DND-41 (cell line): ENCODE data around the gene USP51.
A peak's percentile ranks its signal among the peaks of the same experiment; 100 is the strongest.
"Not testable (repeated sequence)": the region's sequence is repeated elsewhere in the genome, so short reads cannot be mapped to it uniquely, and the experiment has no call there.

Experiments used
- ATAC-seq: fragments of 200-7000 bp; cut with Tn5 transposase; 3 replicates; pipeline ENCODE4 v1.9.1; 2021; ENCODE audit warnings: low read depth; ENCODE audit not compliant: insufficient read depth
- DNase-seq: peaks from one replicate; pipeline ENCODE4 v3.0.0-alpha.2; 2020
- H2AFZ ChIP-seq: 2 replicates; pipeline ENCODE4 v1.6.0; 2012; ENCODE audit warnings: low read depth, low read length
- H3K27ac ChIP-seq: 2 replicates; pipeline ENCODE4 v1.5.1; 2012; ENCODE audit warnings: low read length, inconsistent platforms
- H3K27me3 ChIP-seq: fragments of 200-600 bp; sonication (generic); 2 replicates; pipeline ENCODE4 v1.6.0; 2012; ENCODE audit warnings: low read length, mild to moderate bottlenecking, inconsistent platforms; ENCODE audit not compliant: insufficient read depth, poor library complexity
- H3K36me3 ChIP-seq: 2 replicates; pipeline ENCODE4 v1.5.1; 2012; ENCODE audit warnings: low read length, inconsistent platforms; ENCODE audit not compliant: insufficient read depth
- H3K4me1 ChIP-seq: 2 replicates; pipeline ENCODE4 v1.5.1; 2012; ENCODE audit warnings: mild to moderate bottlenecking, low read length; ENCODE audit not compliant: insufficient read depth
- H3K4me2 ChIP-seq: 2 replicates; pipeline ENCODE4 v1.6.0; 2012; ENCODE audit warnings: mild to moderate bottlenecking, moderate library complexity, low read length, inconsistent platforms; ENCODE audit not compliant: insufficient read depth
- H3K4me3 ChIP-seq, 2 experiments: fragments of 200-600 bp in 1 of 2; shearing (Covaris generic) in 1 of 2; 2 replicates each; pipeline ENCODE4 v1.5.1; 2012 to 2016; ENCODE audit warnings: inconsistent platforms in 2 of 2, low read length in 2 of 2, mild to moderate bottlenecking in 2 of 2, low read depth in 1 of 2, moderate library complexity in 1 of 2
- H3K79me2 ChIP-seq: 2 replicates; pipeline ENCODE4 v1.6.0; 2012; ENCODE audit warnings: low read length, inconsistent platforms; ENCODE audit not compliant: insufficient read depth
- H3K9ac ChIP-seq: 2 replicates; pipeline ENCODE4 v1.6.0; 2012; ENCODE audit warnings: low read depth, mild to moderate bottlenecking, inconsistent platforms, low read length, moderate library complexity
- H3K9me3 ChIP-seq: 2 replicates; pipeline ENCODE4 v1.5.1; 2012; ENCODE audit warnings: low read length, moderate library complexity, mild to moderate bottlenecking, inconsistent platforms; ENCODE audit not compliant: insufficient read depth, severe bottlenecking
- H4K20me1 ChIP-seq: 2 replicates; pipeline ENCODE4 v1.6.0; 2012; ENCODE audit warnings: low read length; ENCODE audit not compliant: insufficient read depth
- CTCF ChIP-seq: IDR thresholded peaks from 2 replicates; pipeline ENCODE4 v1.5.1; 2012; ENCODE audit warnings: borderline replicate concordance, low read length, moderate library complexity, mild to moderate bottlenecking; ENCODE audit not compliant: poor library complexity, severe bottlenecking; ENCODE audit errors: extremely low read depth
- EZH2 ChIP-seq: IDR thresholded peaks from 3 replicates; pipeline ENCODE4 v1.6.1; 2012; ENCODE audit warnings: borderline replicate concordance, low read depth, mild to moderate bottlenecking, moderate library complexity, low read length, inconsistent platforms; ENCODE audit not compliant: severe bottlenecking

Gene USP51

GRCh38 chrX:55459426-55459825 lies 30.2 kb downstream of the USP51 start:
- H3K4me3 ChIP-seq, H4K20me1 ChIP-seq, H3K27ac ChIP-seq, H2AFZ ChIP-seq, H3K79me2 ChIP-seq, H3K9me3 ChIP-seq, H3K27me3 ChIP-seq, ATAC-seq, H3K9ac ChIP-seq, DNase-seq, H3K4me2 ChIP-seq, H3K4me1 ChIP-seq, H3K36me3 ChIP-seq: not testable (repeated sequence)

- DNase-seq, H2AFZ ChIP-seq, H3K4me3 ChIP-seq, H3K27me3 ChIP-seq, H3K9me3 ChIP-seq, H3K4me2 ChIP-seq, H3K36me3 ChIP-seq, ATAC-seq, H3K27ac ChIP-seq, H3K9ac ChIP-seq, H4K20me1 ChIP-seq, H3K79me2 ChIP-seq: not testable (repeated sequence)
- peaks cover 16% of the 10 kb centered on the region for H3K4me1 ChIP-seq
Measured at GRCh38 chrX:55455708-55456107, 33.9 kb downstream of the USP51 start.

GRCh38 chrX:55452833-55453124 lies 36.9 kb downstream of the USP51 start:
- Histone ChIP-seq H3K4me2 (peak overlapping the region; percentile 82), H3K4me3 (peak overlapping the region; percentile 71 to 78; a peak in 3 of 4 replicates), H3K36me3 (no peaks in the 10 kb centered on the region), H4K20me1 (no peaks in the 10 kb centered on the region), H3K79me2 (peaks cover 9% of the 10 kb centered on the region), H3K9ac (peak overlapping the region; percentile 67), H3K27ac (peak overlapping the region; percentile 77; the same call in 1 of the 2 replicates), H3K27me3 (no peaks in the 10 kb centered on the region), H3K9me3 (no peaks in the 10 kb centered on the region), H2AFZ (peak overlapping the region; percentile 81), H3K4me1 (peaks cover 17% of the 10 kb centered on the region)
- TF ChIP-seq EZH2, result no peak
- no peak for TF ChIP-seq CTCF
- DNase-seq, result no peak
- no peak for ATAC-seq

GRCh38 chrX:55451990-55452832 lies 37.4 kb downstream of the USP51 start, which contains the start of gene MAGEH1:
Gene MAGEH1 (plus strand): TSS chrX:55452127. CDS start chrX:55452375, 248 bp downstream.
- Histone ChIP-seq H3K4me1 (peaks cover 17% of the 10 kb centered on the region), H3K4me3 (peak within 1 kb of the TSS; percentile 71 to 78; a peak in 3 of 4 replicates), H3K36me3 (no peaks in the 10 kb centered on the region), H3K4me2 (peak within 1 kb of the TSS; percentile 82), H3K9ac (peak within 1 kb of the TSS; percentile 67), H3K79me2 (peaks cover 9% of the 10 kb centered on the region), H3K9me3 (no peaks in the 10 kb centered on the region), H4K20me1 (no peaks in the 10 kb centered on the region), H3K27me3 (no peaks in the 10 kb centered on the region), H3K27ac (peak within 1 kb of the TSS; percentile 77), H2AFZ (peak within 1 kb of the TSS; percentile 95)
- TF ChIP-seq CTCF (no peak), EZH2 (no peak)
- peak; percentile 97 for ATAC-seq
- peak; percentile 89 for DNase-seq
